Nephron (organoid): ENCODE results near the gene POLH.

Source experiments
- H3K27ac Mint-ChIP-seq, 3 experiments: 2 replicates each; pipeline ENCODE4 v1.8.0; 2020; ENCODE audit warnings: mixed read lengths in 3 of 3, mild to moderate bottlenecking in 2 of 3, moderate library complexity in 1 of 3
- H3K27me3 Mint-ChIP-seq: 2 replicates; pipeline ENCODE4 v1.8.0; 2021; ENCODE audit warnings: low read depth, mild to moderate bottlenecking, moderate library complexity, mixed read lengths
- H3K36me3 Mint-ChIP-seq: 2 replicates; pipeline ENCODE4 v1.8.0; 2020; ENCODE audit warnings: low read depth, mixed read lengths
- H3K4me1 Mint-ChIP-seq: 2 replicates; pipeline ENCODE4 v1.8.0; 2020; ENCODE audit warnings: mixed read lengths
- H3K4me3 Mint-ChIP-seq, 3 experiments: 2 replicates each; pipeline ENCODE4 v1.8.0; 2020; ENCODE audit warnings: mild to moderate bottlenecking in 3 of 3, mixed read lengths in 3 of 3, moderate library complexity in 2 of 3
- H3K9me3 Mint-ChIP-seq: 2 replicates; pipeline ENCODE4 v1.8.0; 2020; ENCODE audit warnings: mixed read lengths
- TF ChIP-seq, protein P1 (sequence below), 3 experiments: fragments of 200-600 bp; sonication (generic); IDR thresholded peaks; one replicate each; pipeline ENCODE4 v1.5.0; 2021; ENCODE audit warnings: antibody characterized with exemption in 3 of 3; ENCODE audit not compliant: unreplicated experiment in 3 of 3

The POLH gene

GRCh38 chr6:43624786-43625288, 48.9 kb downstream of the POLH start:
- TF ChIP-seq, protein P1, sequence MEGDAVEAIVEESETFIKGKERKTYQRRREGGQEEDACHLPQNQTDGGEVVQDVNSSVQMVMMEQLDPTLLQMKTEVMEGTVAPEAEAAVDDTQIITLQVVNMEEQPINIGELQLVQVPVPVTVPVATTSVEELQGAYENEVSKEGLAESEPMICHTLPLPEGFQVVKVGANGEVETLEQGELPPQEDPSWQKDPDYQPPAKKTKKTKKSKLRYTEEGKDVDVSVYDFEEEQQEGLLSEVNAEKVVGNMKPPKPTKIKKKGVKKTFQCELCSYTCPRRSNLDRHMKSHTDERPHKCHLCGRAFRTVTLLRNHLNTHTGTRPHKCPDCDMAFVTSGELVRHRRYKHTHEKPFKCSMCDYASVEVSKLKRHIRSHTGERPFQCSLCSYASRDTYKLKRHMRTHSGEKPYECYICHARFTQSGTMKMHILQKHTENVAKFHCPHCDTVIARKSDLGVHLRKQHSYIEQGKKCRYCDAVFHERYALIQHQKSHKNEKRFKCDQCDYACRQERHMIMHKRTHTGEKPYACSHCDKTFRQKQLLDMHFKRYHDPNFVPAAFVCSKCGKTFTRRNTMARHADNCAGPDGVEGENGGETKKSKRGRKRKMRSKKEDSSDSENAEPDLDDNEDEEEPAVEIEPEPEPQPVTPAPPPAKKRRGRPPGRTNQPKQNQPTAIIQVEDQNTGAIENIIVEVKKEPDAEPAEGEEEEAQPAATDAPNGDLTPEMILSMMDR (IDR thresholded peaks at IDR 0.05; ENCODE audit: unreplicated experiment in 3 of 3) = no peak
- Mint-ChIP-seq H3K4me1 (peaks cover 20% of the 10 kb centered on the region), H3K27me3 (no peaks in the 10 kb centered on the region), H3K9me3 (no peaks in the 10 kb centered on the region), H3K4me3 (no peak overlapping the region), H3K27ac (no peak overlapping the region), H3K36me3 (peaks cover 51% of the 10 kb centered on the region)

DNA sequence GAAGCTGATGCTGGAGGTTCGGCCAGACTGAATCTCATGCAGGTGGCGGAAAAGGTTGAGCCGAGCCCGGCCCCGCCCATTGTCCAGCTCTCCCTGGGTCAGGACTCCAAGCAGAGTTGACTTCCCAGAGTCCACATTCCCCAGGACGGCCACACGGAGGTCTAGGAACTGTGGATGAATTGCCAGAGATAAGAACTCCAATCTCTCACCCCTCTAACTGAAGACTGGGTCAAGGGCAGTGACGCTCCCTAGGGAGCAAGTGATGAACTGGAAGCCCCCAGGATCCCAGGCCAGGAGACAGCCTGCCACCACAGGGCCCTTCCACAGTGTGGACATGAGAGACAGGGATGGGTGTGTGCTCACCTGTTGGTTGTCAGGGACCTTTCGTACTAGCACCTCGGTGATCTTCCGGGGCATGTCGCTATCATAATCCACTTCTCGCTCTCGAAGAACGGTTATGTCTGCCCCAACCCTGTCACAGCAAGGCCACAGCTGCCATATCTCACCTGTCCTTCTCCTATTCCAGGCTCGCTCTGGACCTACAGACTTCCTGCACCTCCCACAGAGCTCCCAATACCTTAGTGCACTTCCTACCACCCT, 49.5 kb downstream of the POLH start:
- H3K27me3 Mint-ChIP-seq = no peaks in the 10 kb centered on the region
- H3K9me3 Mint-ChIP-seq = no peaks in the 10 kb centered on the region
- peak overlapping the region in 2 of 3 experiments; percentile 26 to 47 for H3K4me3 Mint-ChIP-seq
- H3K4me1 Mint-ChIP-seq = peaks cover 26% of the 10 kb centered on the region
- TF ChIP-seq, protein P1 (IDR thresholded peaks at IDR 0.05; ENCODE audit: unreplicated experiment in 3 of 3) = no peak
- peaks cover 47% of the 10 kb centered on the region for H3K36me3 Mint-ChIP-seq
- no peak overlapping the region for H3K27ac Mint-ChIP-seq

DNA sequence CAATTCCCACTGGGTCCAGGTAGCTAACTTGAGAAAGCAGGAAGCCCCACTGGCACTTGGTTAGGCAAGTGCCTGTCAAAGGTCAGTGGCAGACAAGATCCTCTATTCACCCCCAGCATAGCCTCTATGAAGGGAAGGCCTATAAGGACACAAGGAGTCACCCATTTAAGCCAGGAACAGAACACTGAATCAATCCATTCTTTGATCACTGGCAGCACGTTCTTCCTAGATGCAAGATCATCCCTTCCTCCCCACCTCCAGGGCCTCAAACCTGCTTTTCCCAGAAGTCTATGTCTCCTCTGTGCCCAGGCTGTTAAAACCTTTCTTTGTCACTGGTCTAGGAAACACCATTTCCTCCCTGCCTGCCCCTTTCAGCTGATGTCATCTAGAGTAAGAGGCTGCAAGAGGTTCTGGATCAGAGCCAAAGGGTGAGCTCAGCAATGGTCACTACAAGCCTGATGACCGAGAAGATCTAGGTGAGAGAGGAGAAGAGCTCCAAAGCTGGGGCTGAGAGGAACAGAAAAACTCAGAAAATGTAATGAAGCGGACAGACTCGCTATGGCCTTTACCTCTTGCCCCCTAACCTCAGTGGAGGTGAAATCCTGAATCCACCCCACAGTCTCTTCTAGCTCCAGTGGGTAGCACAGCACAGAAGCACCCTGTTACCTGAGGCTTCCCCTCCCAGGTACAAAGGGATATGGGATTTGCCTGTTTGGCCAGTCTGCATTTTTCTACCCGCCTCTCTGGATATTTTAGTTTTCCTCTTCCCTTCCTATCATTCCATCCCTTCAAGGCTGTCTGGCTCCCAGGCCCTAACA, 51.2 kb downstream of the POLH start:
- peak overlapping the region; percentile 86 to 99 (median 96) for H3K4me3 Mint-ChIP-seq
- H3K27me3 Mint-ChIP-seq = no peaks in the 10 kb centered on the region
- peak overlapping the region; percentile 82 to 91 (median 87) for H3K27ac Mint-ChIP-seq
- H3K9me3 Mint-ChIP-seq = no peaks in the 10 kb centered on the region
- H3K36me3 Mint-ChIP-seq = peaks cover 34% of the 10 kb centered on the region
- peaks cover 26% of the 10 kb centered on the region for H3K4me1 Mint-ChIP-seq
- TF ChIP-seq, protein P1 (IDR thresholded peaks at IDR 0.05; ENCODE audit: unreplicated experiment in 3 of 3) = no peak

DNA sequence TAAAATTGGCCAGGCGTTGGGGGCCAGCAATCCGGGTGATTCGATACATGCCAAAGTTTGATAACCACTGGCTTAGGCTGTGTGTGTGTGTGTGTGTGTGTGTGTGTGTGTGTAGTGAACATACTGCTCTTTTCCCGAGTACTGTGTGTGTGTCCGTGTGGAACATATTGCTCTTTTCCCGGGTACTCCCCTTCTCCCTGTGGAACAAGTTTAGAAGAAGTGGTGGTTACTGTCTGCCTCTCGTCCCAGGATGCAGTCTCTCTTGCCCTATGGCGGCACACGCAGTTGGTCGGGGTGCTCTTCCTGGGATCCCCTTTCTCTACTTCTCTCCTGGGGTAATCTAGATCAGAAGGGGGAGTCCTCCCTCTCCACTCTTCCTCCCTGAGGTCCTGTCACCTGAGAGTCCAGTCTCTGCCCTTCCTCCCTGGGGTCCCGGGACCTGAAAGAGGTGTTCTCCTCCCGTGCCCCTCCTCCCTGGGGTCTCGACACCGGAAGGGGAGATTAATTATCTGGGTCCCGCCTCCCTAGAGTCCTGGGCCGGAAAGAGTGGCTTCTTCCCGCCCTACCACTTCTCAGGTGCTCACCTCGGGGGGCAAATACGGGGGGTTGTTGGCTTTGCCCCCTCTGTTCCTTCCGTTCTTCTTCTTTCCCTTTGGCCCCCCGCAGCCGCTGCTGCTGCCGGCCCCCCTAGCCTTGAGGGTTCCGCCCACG, 52.6 kb downstream of the POLH start:
- H3K36me3 Mint-ChIP-seq = peaks cover 24% of the 10 kb centered on the region
- H3K9me3 Mint-ChIP-seq = no peaks in the 10 kb centered on the region
- H3K4me1 Mint-ChIP-seq = peaks cover 26% of the 10 kb centered on the region
- TF ChIP-seq, protein P1 (IDR thresholded peaks at IDR 0.05; ENCODE audit: unreplicated experiment in 3 of 3) = no peak
- H3K27me3 Mint-ChIP-seq = no peaks in the 10 kb centered on the region
- peak overlapping the region; percentile 95 to 100 (median 97) for H3K27ac Mint-ChIP-seq
- peak overlapping the region; percentile 96 to 99 (median 97) for H3K4me3 Mint-ChIP-seq

- peaks cover 20% of the 10 kb centered on the region for H3K36me3 Mint-ChIP-seq
- H3K27ac Mint-ChIP-seq = peak within 1 kb of the TSS; percentile 97 to 100 (median 100)
- H3K27me3 Mint-ChIP-seq = no peaks in the 10 kb centered on the region
- no peaks in the 10 kb centered on the region for H3K9me3 Mint-ChIP-seq
- H3K4me1 Mint-ChIP-seq = peaks cover 30% of the 10 kb centered on the region
- peak within 1 kb of the TSS; percentile 96 to 99 (median 97) for H3K4me3 Mint-ChIP-seq
- TF ChIP-seq, protein P1 (IDR thresholded peaks at IDR 0.05; ENCODE audit: unreplicated experiment in 3 of 3) = no peak
Measured at GRCh38 chr6:43629104-43629504, 53.1 kb downstream of the POLH start, which contains the start of gene GTPBP2. GTPBP2 (minus strand) TSS chr6:43629264; CDS start chr6:43629162, 102 bp downstream.
